ENCODE results near the gene SBNO2. TPM values are rescaled to one million over a fixed set of nuclear protein-coding genes. Genes with fewer than 3 reads are reported as not detected.
A peak's percentile ranks its signal among the peaks of the same experiment; 100 is the strongest.

Gene SBNO2
- 63.8 and 65.7 TPM in 2 replicates for total RNA-seq
- 31.4 and 35.8 TPM in 2 replicates for polyA plus RNA-seq
- polyA plus RNA-seq (2011; cell fraction: cytosol; rRNA removed), result 14.1 and 21.3 TPM in 2 replicates
- 94.3 and 110 TPM in 2 replicates for polyA plus RNA-seq (2011; cell fraction: nucleus; rRNA removed)
- polyA plus RNA-seq (2012), result 25.2 and 53.3 TPM in 2 replicates
- polyA minus RNA-seq, result 27.1 and 39.2 TPM in 2 replicates
- 48.0 TPM for polyA minus RNA-seq (2011; cell fraction: cytosol; rRNA and poly(A)+ RNA removed)
- 36.4 and 68.6 TPM in 2 replicates for polyA minus RNA-seq (2011; cell fraction: nucleus; rRNA and poly(A)+ RNA removed)
- Bru-seq, nascent RNA, result percentile 50 among the genes with signal in this experiment
- percentile 65 among the genes with signal in this experiment for BruChase-seq, experiment 1, labeled RNA remaining after a 6-hour chase
- percentile 58 among the genes with signal in this experiment for BruChase-seq, experiment 2, labeled RNA remaining after a 2-hour chase
- long read RNA-seq, full-length matches to known transcripts, result 14 of 31 reads
- long read RNA-seq, partial matches to known transcripts, result 8 of 31 reads
- long read RNA-seq, other reads (novel, unspliced or antisense), result 9 of 31 reads

- FAIRE-seq (peak; percentile 92), DNase-seq (ENCODE audit: low read depth, low spot score) (peak; percentile 89)
- H4K20me1 ChIP-seq (replicated peaks; ENCODE audit: control insufficient read depth, extremely low read depth, insufficient read depth, low read length), result no peaks in the 10 kb centered on the region
- peak within 1 kb of the TSS; percentile 42 for H3K27ac ChIP-seq (ENCODE audit: insufficient read depth, low read depth, low read length)
- dilution Hi-C loops (cut with MboI; ENCODE audit: extremely low pct_ligation_motif_present, low sequenced_read_pairs) (no loop called here), intact Hi-C loops (cut with micrococcal nuclease) (loop anchor here (2.0 kb wide), 2 partner anchors 43 to 51 kb away; no protein-coding TSS in a partner anchor)
- H3K9ac ChIP-seq (replicated peaks; ENCODE audit: extremely low read depth, insufficient read depth, low read length), result peak within 1 kb of the TSS; percentile 72
- no peaks in the 10 kb centered on the region for H3K9me1 ChIP-seq (replicated peaks; ENCODE audit: control insufficient read depth, extremely low read depth, insufficient read depth, low read length)
- peak within 1 kb of the TSS; percentile 68 for H3K4me2 ChIP-seq (ENCODE audit: insufficient read depth, low read length)
- peaks cover 32% of the 10 kb centered on the region for H3K79me2 ChIP-seq (ENCODE audit: control insufficient read depth, insufficient read depth, low read length)
- no peaks in the 10 kb centered on the region for H3K9me3 ChIP-seq (replicated peaks; ENCODE audit: control insufficient read depth, insufficient read depth, low read length)
- H2AFZ ChIP-seq (ENCODE audit: low read depth, low read length), result peak within 1 kb of the TSS; percentile 37
- H3K27me3 ChIP-seq (ENCODE audit: control insufficient read depth in 2 of 2, insufficient read depth in 2 of 2, low read length in 2 of 2), result no peaks in the 10 kb centered on the region
- CTCF ChIA-PET, result interaction anchor here (0.9 kb wide), 1 partner anchor 10 kb away, joined by 4 read pairs; no protein-coding TSS in a partner anchor
- no peaks in the 10 kb centered on the region for H3K36me3 ChIP-seq (ENCODE audit: control insufficient read depth in 2 of 2, extremely low read depth in 1 of 2, insufficient read depth in 2 of 2, low read length in 2 of 2)
- peak within 1 kb of the TSS; percentile 68 to 95 (median 73) for H3K4me3 ChIP-seq (replicated peaks in 1 of 3; ENCODE audit: insufficient read depth in 1 of 3, low read depth in 1 of 3, low read length in 3 of 3)
- peaks cover 12% of the 10 kb centered on the region for H3K4me1 ChIP-seq (ENCODE audit: control insufficient read depth, extremely low read depth, insufficient read depth, low read length)
- TF ChIP-seq POLR2AphosphoS5 (IDR thresholded peaks at IDR 0.05; ENCODE audit: insufficient read depth, low read depth, low read length) (peak; percentile 98), CTCF (IDR thresholded peaks at IDR 0.05; ENCODE audit: extremely low read depth in 1 of 2, insufficient read depth in 1 of 2, low read depth in 1 of 2, low read length in 2 of 2) (no peak), POLR2A (IDR thresholded peaks at IDR 0.05; ENCODE audit: low read depth, low read length) (peak; percentile 95)
- TF ChIP-seq, protein P1, sequence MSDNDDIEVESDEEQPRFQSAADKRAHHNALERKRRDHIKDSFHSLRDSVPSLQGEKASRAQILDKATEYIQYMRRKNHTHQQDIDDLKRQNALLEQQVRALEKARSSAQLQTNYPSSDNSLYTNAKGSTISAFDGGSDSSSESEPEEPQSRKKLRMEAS (IDR thresholded peaks at IDR 0.05; ENCODE audit: insufficient read depth, insufficient read length), result no peak
- BruUV-seq (replicated peaks), result no TSS peak
- POLR2A ChIA-PET, result no interaction called here
Observed at GRCh38 chr19:1173845-1174809, at the start of gene SBNO2. Gene SBNO2 (minus strand): TSS chr19:1174268. CDS start chr19:1154276, 19,992 bp downstream.

Data from endothelial cell of umbilical vein (primary cell).